Measurements from ENCODE around the gene ANXA3.

GRCh38 chr4:78560296-78560963 lies 8.9 kb downstream of the ANXA3 start:
- TF ChIP-seq CTCF (IDR thresholded peaks at IDR 0.05), result no peak
- TF ChIP-seq POLR2A (IDR thresholded peaks at IDR 0.05), result no peak

Data from gastroesophageal sphincter (tissue), 3 donors.